Heart right ventricle (tissue), 16 donors: ENCODE data around the gene CFAP206. TPM values are rescaled to one million over a fixed set of nuclear protein-coding genes. Genes with fewer than 3 reads are reported as not detected.

ENCODE experiments used
- ATAC-seq, 8 donors: fragments of 200-7000 bp; cut with Tn5 transposase; one replicate each; pipeline ENCODE4 v1.9.1; 2020; ENCODE audit warnings: mild to moderate bottlenecking in 8 of 8, moderate library complexity in 8 of 8, moderate number of reproducible peaks in 1 of 8
- DNase-seq, 2 donors: peaks; one replicate each; pipeline ENCODE4 v3.0.0-alpha.2; 2020
- H3K27ac ChIP-seq, 10 donors: fragments of 200-600 bp; sonication (generic) in 2 of 10; one replicate each; pipeline versions ENCODE4 v1.5.0 to v1.8.0; 2020 to 2022; ENCODE audit warnings: mild to moderate bottlenecking in 3 of 10
- H3K27me3 ChIP-seq, 7 donors: fragments of 200-600 bp; one replicate each; pipeline ENCODE4 v1.8.0; 2021 to 2022; ENCODE audit warnings: mild to moderate bottlenecking in 2 of 7
- H3K36me3 ChIP-seq, 9 donors: fragments of 200-600 bp; sonication (generic) in 1 of 9; one replicate each; pipeline versions ENCODE4 v1.5.0 to v1.8.0; 2020 to 2022; ENCODE audit warnings: mild to moderate bottlenecking in 2 of 9
- H3K4me1 ChIP-seq, 9 donors: fragments of 200-600 bp; sonication (generic) in 1 of 9; one replicate each; pipeline versions ENCODE4 v1.5.0 to v1.8.0; 2020 to 2022; ENCODE audit warnings: mild to moderate bottlenecking in 4 of 9
- H3K4me3 ChIP-seq, 10 donors: fragments of 200-600 bp; sonication (generic) in 2 of 10; one replicate each; pipeline versions ENCODE4 v1.5.0 to v1.8.0; 2020 to 2022; ENCODE audit warnings: mild to moderate bottlenecking in 7 of 10, moderate library complexity in 2 of 10
- H3K9me3 ChIP-seq, 11 donors: fragments of 200-600 bp in 10 of 11; sonication (generic) in 2 of 11; one replicate each; pipeline versions ENCODE4 v1.5.0 to v1.8.0; 2013 to 2022; ENCODE audit warnings: mild to moderate bottlenecking in 2 of 11, control low read depth in 1 of 11, moderate library complexity in 1 of 11
- CTCF ChIP-seq, 9 donors: fragments of 200-600 bp; sonication (generic) in 2 of 9; IDR thresholded peaks; one replicate each; pipeline versions ENCODE4 v1.5.0 to v1.8.0; 2021 to 2022; ENCODE audit warnings: antibody characterized with exemption in 9 of 9, mild to moderate bottlenecking in 5 of 9, moderate library complexity in 1 of 9
- WGBS, 2 donors: extraction: QIAGEN DNeasy Blood & Tissue Kit; methylation state at CpG; one replicate each; pipeline ENCODE4 v1.1.7; 2013; ENCODE audit warnings: inconsistent platforms in 1 of 2; 5-methylcytosine and 5-hydroxymethylcytosine counted together
- intact Hi-C, 10 donors: fragments of 100-400 bp; cut with DNase I; formaldehyde crosslinking; loops; one replicate each; pipeline versions ENCODE4 v1.11.1 to v1.14.2; 2022
- polyA plus RNA-seq, 2 donors: library from polyadenylated mRNA; stranded (reverse); fragments of 200-250 nt; gene quantifications; one replicate each; pipeline ENCODE4 v1.2.3, GENCODE V29; 2013
- total RNA-seq, 10 donors: library from RNA; stranded (reverse); fragmentation: NEBNext Ultra II Directional in 3 of 10; extraction: Animal tissue kit (Norgen Biotek cat#: 25700) in 3 of 10; gene quantifications; one replicate each; pipeline versions ENCODE4 v1.2.1 to v1.2.4, GENCODE V29; 2021 to 2023
- donor health status: Arrhythmogenic right ventricular cardiomyopathy.
- donor health status: ischemic (EF 13 %, LVEDD 7.1; RV severe dilation, severe dysfunction).
- donor health status: healthy with polysubstance abuse.
- donor health status: DM: no; HTN: yes; CAD: no.
- donor health status: DM: no; HTN: no; CAD: no.
- donor health status: ischemic (EF 25% LVEDD 6.9; RV normal size, moderate dysfunction).
- donor health status: ischemic (EF 25% LVEDD 5.7; RV mildly dilated, moderate dysfunction).
- donor health status: healthy.
- donor health status: DM: yes; HTN: yes; CAD: no.
- donor health status: Ischemic cardiomyopathy.
- donor health status: ischemic (EF 35%, LVEDD 5.7; RV mildly dilated, moderate dysfunction).
- donor health status: nonischemic (EF 11% LVEDD 7.7; RV severe dilation, severe dysfunction).
- donor health status: DM: yes; HTN: yes; CAD: no.
- donor health status: PGD.
- donor health status: ischemic (EF 29% LVEDD 5.4; RV normal size, mild dysfunction).
- donor health status: nonischemic (EF 23%, LVEDD 6.1; RV moderate dilation, normal function).

CFAP206 gene
- total and polyA plus RNA-seq, 12 donors, result 0.09 to 0.54 (median 0.28) TPM; not detected in 5

- no peak for TF ChIP-seq CTCF (IDR thresholded peaks at IDR 0.05)
- intact Hi-C loops, result no loop called here
- WGBS, 2 donors, result 70 to 72% methylated on average over 3 of the region's 3 CpGs
Observed at GRCh38 chr6:87430499-87430898, 22.7 kb downstream of the CFAP206 start.

GRCh38 chr6:87431263-87431662 lies 23.5 kb downstream of the CFAP206 start:
- ATAC-seq (no peak), DNase-seq (no peak)
- Histone ChIP-seq H3K4me3 (no peak overlapping the region), H3K27me3 (no peaks in the 10 kb centered on the region), H3K27ac (no peak overlapping the region), H3K4me1 (no peaks in the 10 kb centered on the region), H3K9me3 (no peaks in the 10 kb centered on the region), H3K36me3 (no peaks in the 10 kb centered on the region)
- TF ChIP-seq CTCF (IDR thresholded peaks at IDR 0.05), result no peak
- 88 to 90% methylated on average over 5 of the region's 5 CpGs for WGBS, 2 donors
- intact Hi-C loops, result no loop called here

More at GRCh38 chr6:87430499-87430898, 22.7 kb downstream of the CFAP206 start:
- no peak for DNase-seq
- H3K36me3 ChIP-seq, result no peaks in the 10 kb centered on the region
- H3K27ac ChIP-seq, result no peak overlapping the region
- H3K4me1 ChIP-seq, result no peaks in the 10 kb centered on the region
- no peaks in the 10 kb centered on the region for H3K9me3 ChIP-seq
- ATAC-seq, result no peak
- H3K27me3 ChIP-seq, result no peaks in the 10 kb centered on the region
- no peak overlapping the region for H3K4me3 ChIP-seq

DNA sequence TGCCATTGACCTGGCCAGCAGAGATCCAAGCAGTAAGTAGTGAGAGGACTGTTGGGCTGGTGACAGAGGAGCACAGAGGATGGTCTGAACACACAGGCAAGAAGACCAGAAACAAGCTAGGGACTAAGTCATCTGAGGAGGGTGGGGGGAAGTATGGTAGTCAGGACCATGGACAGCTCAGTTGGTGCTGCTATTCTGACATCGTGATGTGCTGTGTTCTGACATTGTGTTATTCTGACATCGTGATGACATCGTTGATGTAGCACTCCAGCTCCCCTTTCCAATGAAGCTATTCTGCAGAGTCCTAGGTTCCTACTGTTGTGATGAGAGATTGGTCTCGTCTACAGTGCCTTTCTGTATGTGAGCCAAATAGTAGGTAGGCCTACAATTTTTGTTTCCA lies 28.7 kb downstream of the CFAP206 start:
- Histone ChIP-seq H3K4me3 (no peak overlapping the region), H3K27me3 (no peaks in the 10 kb centered on the region), H3K27ac (no peak overlapping the region), H3K9me3 (peaks cover 0 to 8% (median 0%) of the 10 kb centered on the region in 11 donors), H3K4me1 (no peaks in the 10 kb centered on the region), H3K36me3 (no peaks in the 10 kb centered on the region)
- intact Hi-C loops, result no loop called here
- ATAC-seq (peak in 5 of 8 donors; percentile 61 to 80 (median 76)), DNase-seq (peak in 1 of 2 donors; percentile 42)
- TF ChIP-seq CTCF (IDR thresholded peaks at IDR 0.05), result no peak
- WGBS, 2 donors, result 7% methylated on average over 4 of the region's 4 CpGs

GRCh38 chr6:87441711-87442110 lies 33.9 kb downstream of the CFAP206 start:
- Histone ChIP-seq H3K36me3 (no peaks in the 10 kb centered on the region), H3K27me3 (no peaks in the 10 kb centered on the region), H3K27ac (no peak overlapping the region), H3K4me1 (no peaks in the 10 kb centered on the region), H3K4me3 (no peak overlapping the region), H3K9me3 (peaks cover 0 to 8% (median 0%) of the 10 kb centered on the region in 11 donors)
- intact Hi-C loops, result no loop called here
- DNase-seq, result no peak
- ATAC-seq, result no peak
- no peak for TF ChIP-seq CTCF (IDR thresholded peaks at IDR 0.05)
- WGBS, 2 donors, result 78% methylated on average over 5 of the region's 5 CpGs
